Omental fat pad (tissue), 4 donors: ENCODE measurements around the gene NFIA. TPM values are rescaled to one million over a fixed set of nuclear protein-coding genes. Genes with fewer than 3 reads are reported as not detected.
A peak's percentile ranks its signal among the peaks of the same experiment; 100 is the strongest.

Source experiments
- ATAC-seq: fragments of 150-250 bp; one replicate; pipeline ENCODE4 v1.9.1; 2016; ENCODE audit warnings: mild to moderate bottlenecking, moderate library complexity; ENCODE audit not compliant: low FRiP score
- DNase-seq: peaks from one replicate; pipeline ENCODE4 v3.0.0-alpha.2; 2019; ENCODE audit warnings: low spot score
- total RNA-seq, 4 donors: library from RNA; depleted of rRNA; stranded (reverse); fragments of >200 nt; gene quantifications; one replicate each; pipeline ENCODE4 v1.1.0, GENCODE V29; 2016
- TF ChIP-seq, protein P1 (sequence below), 3 donors: fragments of 450-650 bp; IDR thresholded peaks; one replicate each; pipeline ENCODE4 v1.5.1; 2016 to 2017; ENCODE audit warnings: antibody characterized with exemption in 3 of 3, mild to moderate bottlenecking in 3 of 3, moderate library complexity in 2 of 3

NFIA gene
- total RNA-seq, 4 donors from 2014 or later = 61.1 to 159 (median 77.5) TPM

GRCh38 chr1:61315011-61315410 lies 232.7 kb downstream of the NFIA start:
- no peak for ATAC-seq
- TF ChIP-seq, protein P1, sequence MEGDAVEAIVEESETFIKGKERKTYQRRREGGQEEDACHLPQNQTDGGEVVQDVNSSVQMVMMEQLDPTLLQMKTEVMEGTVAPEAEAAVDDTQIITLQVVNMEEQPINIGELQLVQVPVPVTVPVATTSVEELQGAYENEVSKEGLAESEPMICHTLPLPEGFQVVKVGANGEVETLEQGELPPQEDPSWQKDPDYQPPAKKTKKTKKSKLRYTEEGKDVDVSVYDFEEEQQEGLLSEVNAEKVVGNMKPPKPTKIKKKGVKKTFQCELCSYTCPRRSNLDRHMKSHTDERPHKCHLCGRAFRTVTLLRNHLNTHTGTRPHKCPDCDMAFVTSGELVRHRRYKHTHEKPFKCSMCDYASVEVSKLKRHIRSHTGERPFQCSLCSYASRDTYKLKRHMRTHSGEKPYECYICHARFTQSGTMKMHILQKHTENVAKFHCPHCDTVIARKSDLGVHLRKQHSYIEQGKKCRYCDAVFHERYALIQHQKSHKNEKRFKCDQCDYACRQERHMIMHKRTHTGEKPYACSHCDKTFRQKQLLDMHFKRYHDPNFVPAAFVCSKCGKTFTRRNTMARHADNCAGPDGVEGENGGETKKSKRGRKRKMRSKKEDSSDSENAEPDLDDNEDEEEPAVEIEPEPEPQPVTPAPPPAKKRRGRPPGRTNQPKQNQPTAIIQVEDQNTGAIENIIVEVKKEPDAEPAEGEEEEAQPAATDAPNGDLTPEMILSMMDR (IDR thresholded peaks at IDR 0.05) = no peak
- no peak for DNase-seq

GRCh38 chr1:61316493-61316892 lies 234.1 kb downstream of the NFIA start:
- TF ChIP-seq, protein P1 (IDR thresholded peaks at IDR 0.05) = no peak
- ATAC-seq (no peak), DNase-seq (no peak)

GRCh38 chr1:61318319-61319125 lies 236.2 kb downstream of the NFIA start:
- TF ChIP-seq, protein P1 (IDR thresholded peaks at IDR 0.05) = no peak
- DNase-seq (no peak), ATAC-seq (peak; percentile 86)

- no peak for DNase-seq
- no peak for ATAC-seq
- TF ChIP-seq, protein P1 (IDR thresholded peaks at IDR 0.05) = no peak
These were observed 238.2 kb downstream of the NFIA start for GRCh38 chr1:61320575-61320974.

DNA sequence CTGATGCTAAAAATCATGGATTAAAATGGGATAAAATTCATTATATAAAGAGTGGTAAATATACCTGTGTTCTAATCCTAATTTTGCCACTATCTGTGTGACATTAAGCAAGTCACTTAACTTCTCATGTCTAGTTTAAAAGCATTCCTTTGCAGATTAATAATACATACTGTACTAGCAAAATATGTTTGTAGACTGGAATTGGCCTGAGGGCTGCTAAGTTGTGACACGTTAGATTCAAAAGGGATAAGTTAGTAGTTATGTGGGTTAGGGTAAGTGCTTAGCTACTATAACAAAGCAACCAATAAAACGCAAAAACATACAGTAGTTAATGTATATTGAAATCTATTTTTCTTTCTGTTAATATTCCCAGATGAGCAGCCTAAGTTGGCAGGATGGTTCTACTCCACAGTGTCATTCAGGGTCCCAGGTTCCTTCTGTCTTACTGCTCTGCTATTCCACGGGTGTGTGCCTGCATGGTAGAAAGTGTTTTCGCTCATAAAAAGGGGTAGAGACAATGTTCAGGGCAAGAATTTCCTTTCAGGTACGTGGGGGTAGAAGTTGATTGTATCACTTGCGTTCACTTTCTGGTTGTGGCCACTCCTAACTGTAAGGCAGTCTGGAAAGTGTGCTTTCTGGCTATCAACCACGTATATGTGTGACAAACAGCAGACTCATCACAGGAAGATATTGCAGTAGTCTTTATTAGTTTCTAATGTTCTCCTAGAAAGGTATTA lies 239.8 kb downstream of the NFIA start:
- TF ChIP-seq, protein P1 (IDR thresholded peaks at IDR 0.05) = no peak
- DNase-seq (no peak), ATAC-seq (no peak)

DNA sequence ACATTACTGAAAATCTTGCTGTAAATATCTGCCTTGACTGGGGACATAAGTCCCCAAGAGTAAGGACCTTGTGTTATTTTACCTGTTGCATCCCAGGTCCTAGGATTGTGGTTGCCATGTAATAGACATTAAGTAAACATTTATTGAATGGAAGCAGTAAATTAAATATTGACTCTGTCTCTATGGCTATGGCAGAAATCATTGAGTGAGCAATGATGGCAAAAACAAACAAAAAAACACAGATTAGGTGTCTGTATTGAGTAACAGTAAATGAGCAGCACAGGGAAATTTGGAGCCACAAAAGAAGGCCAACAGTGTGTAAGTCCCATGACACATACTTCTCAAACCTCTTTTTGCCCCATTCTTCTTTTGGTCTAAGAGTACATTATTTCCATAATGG lies 240.4 kb downstream of the NFIA start:
- TF ChIP-seq, protein P1 (IDR thresholded peaks at IDR 0.05) = no peak
- ATAC-seq = no peak
- DNase-seq = no peak
